ENCODE measurements around the gene TRIM5. TPM values are rescaled to one million over a fixed set of nuclear protein-coding genes. Genes with fewer than 3 reads are reported as not detected.
"Not testable (repeated sequence)": the region's sequence is repeated elsewhere in the genome, so short reads cannot be mapped to it uniquely, and the experiment has no call there.

TRIM5 gene
- total and polyA plus RNA-seq, 10 of the 15 experiments (the other 5 are each of a cell fraction or from before 2014, with no cell fraction given): 20.0 to 59.7 (median 31.8) TPM

DNA sequence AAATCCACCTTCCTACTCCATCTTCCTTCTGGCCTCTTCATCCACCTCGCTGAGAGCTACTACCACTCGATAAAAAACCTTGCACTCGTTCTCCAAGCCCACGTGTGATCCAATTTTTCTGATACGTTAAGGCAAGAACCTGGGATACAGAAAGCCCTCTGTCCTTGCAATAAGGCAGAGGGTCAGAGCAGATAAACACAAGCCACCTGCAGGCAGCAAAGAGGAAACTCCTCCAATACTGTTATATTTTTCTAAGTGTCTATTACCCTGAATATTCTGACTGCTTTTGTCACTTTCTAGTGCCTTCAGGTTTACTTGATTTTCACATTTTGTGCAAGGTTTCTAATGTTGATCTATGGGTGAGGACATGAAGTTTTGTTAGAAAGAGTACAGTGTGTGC, 26.6 kb downstream of the TRIM5 start:
- Histone ChIP-seq H3K27me3 (replicated peaks in 1 of 2; ENCODE audit: control insufficient read depth in 2 of 2, insufficient read depth in 2 of 2, low read length in 1 of 2) (no peaks in the 10 kb centered on the region), H3K79me2 (ENCODE audit: control insufficient read depth, insufficient read depth, low read length) (no peaks in the 10 kb centered on the region), H3K4me3 (no peak overlapping the region), H3K27ac (ENCODE audit: control insufficient read depth, insufficient read depth) (no peak overlapping the region), H3K4me2 (ENCODE audit: control insufficient read depth, insufficient read depth) (no peak overlapping the region), H3K4me1 (ENCODE audit: control insufficient read depth, insufficient read depth, low read length) (no peaks in the 10 kb centered on the region), H4K20me1 (ENCODE audit: control insufficient read depth, insufficient read depth) (no peaks in the 10 kb centered on the region), H3K9ac (ENCODE audit: control insufficient read depth, insufficient read depth, low read length) (no peak overlapping the region), H2AFZ (ENCODE audit: control insufficient read depth, low read depth, low read length) (no peak overlapping the region), H3K36me3 (ENCODE audit: control insufficient read depth in 2 of 2, insufficient read depth in 2 of 2, low read length in 1 of 2) (peaks cover 0 to 4% of the 10 kb centered on the region in 2 experiments; a peak in 1 of 4 replicates), H3K9me3 (replicated peaks; ENCODE audit: control insufficient read depth, insufficient read depth, low read length) (no peaks in the 10 kb centered on the region; the same call in 2 of the 3 replicates)
- ChIA-PET POLR2A (no interaction called here), RAD21 (ENCODE audit: unreplicated experiment) (no interaction called here), CTCF (no interaction called here), SMC1A (ENCODE audit: uncharacterized antibody, unreplicated experiment) (no interaction called here)
- ATAC-seq (no peak), FAIRE-seq (no peak), DNase-seq (ENCODE audit: low read depth, low spot score) (no peak)
- TF ChIP-seq POU2F2 (IDR thresholded peaks at IDR 0.05; ENCODE audit: borderline replicate concordance, low read depth, low read length) (no peak), MTA3 (IDR thresholded peaks at IDR 0.05; ENCODE audit: borderline replicate concordance, low read length) (no peak), EP300 (IDR thresholded peaks at IDR 0.05; ENCODE audit: borderline replicate concordance in 1 of 2, control insufficient read depth in 1 of 2, low read depth in 2 of 2, low read length in 2 of 2) (no peak), MXI1 (IDR thresholded peaks at IDR 0.05; ENCODE audit: low read depth, low read length) (no peak), MYB (IDR thresholded peaks at IDR 0.05; ENCODE audit: borderline replicate concordance, low read depth, low read length) (no peak), CREM (IDR thresholded peaks at IDR 0.05; ENCODE audit: low read depth) (no peak), SREBF2 (IDR thresholded peaks at IDR 0.05; ENCODE audit: low read length) (no peak), ESRRA (IDR thresholded peaks at IDR 0.05; ENCODE audit: low read length) (no peak), TCF7 (IDR thresholded peaks at IDR 0.05; ENCODE audit: borderline replicate concordance) (no peak), NBN (IDR thresholded peaks at IDR 0.05) (no peak), TBL1XR1 (IDR thresholded peaks at IDR 0.05; ENCODE audit: low read depth, low read length) (no peak), RELA (IDR thresholded peaks at IDR 0.05; ENCODE audit: borderline replicate concordance, partially characterized antibody) (no peak)
- TF ChIP-seq, protein P1, sequence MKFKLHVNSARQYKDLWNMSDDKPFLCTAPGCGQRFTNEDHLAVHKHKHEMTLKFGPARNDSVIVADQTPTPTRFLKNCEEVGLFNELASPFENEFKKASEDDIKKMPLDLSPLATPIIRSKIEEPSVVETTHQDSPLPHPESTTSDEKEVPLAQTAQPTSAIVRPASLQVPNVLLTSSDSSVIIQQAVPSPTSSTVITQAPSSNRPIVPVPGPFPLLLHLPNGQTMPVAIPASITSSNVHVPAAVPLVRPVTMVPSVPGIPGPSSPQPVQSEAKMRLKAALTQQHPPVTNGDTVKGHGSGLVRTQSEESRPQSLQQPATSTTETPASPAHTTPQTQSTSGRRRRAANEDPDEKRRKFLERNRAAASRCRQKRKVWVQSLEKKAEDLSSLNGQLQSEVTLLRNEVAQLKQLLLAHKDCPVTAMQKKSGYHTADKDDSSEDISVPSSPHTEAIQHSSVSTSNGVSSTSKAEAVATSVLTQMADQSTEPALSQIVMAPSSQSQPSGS (IDR thresholded peaks at IDR 0.05; ENCODE audit: low read length): no peak
- in situ Hi-C loops (cut with MboI): no loop called here
- intact Hi-C loops (cut with micrococcal nuclease; ENCODE audit: unreplicated experiment): no loop called here
- BruUV-seq (replicated peaks): no TSS peak
- 97% methylated on average over 5 of the region's 5 CpGs for WGBS (ENCODE audit: insufficient coverage, insufficient replicate concordance, low lambda C conversion rate, missing lambda C conversion rate)

GRCh38 chr11:5656956-5657355, 27.9 kb downstream of the TRIM5 start:
- H3K4me2 ChIP-seq (ENCODE audit: control insufficient read depth, insufficient read depth); H3K27ac ChIP-seq (ENCODE audit: control insufficient read depth, insufficient read depth); DNase-seq (ENCODE audit: low read depth, low spot score); FAIRE-seq; CTCF ChIA-PET; H3K9ac ChIP-seq (ENCODE audit: control insufficient read depth, insufficient read depth, low read length); H3K36me3 ChIP-seq (ENCODE audit: control insufficient read depth in 2 of 2, insufficient read depth in 2 of 2, low read length in 1 of 2); intact Hi-C loops (cut with micrococcal nuclease; ENCODE audit: unreplicated experiment); SMC1A ChIA-PET (ENCODE audit: uncharacterized antibody, unreplicated experiment); H3K9me3 ChIP-seq (replicated peaks; ENCODE audit: control insufficient read depth, insufficient read depth, low read length); H3K79me2 ChIP-seq (ENCODE audit: control insufficient read depth, insufficient read depth, low read length); BruUV-seq (replicated peaks); in situ Hi-C loops (cut with MboI); RAD21 ChIA-PET (ENCODE audit: unreplicated experiment); H4K20me1 ChIP-seq (ENCODE audit: control insufficient read depth, insufficient read depth); ATAC-seq; H3K4me1 ChIP-seq (ENCODE audit: control insufficient read depth, insufficient read depth, low read length); H3K4me3 ChIP-seq; POLR2A ChIA-PET; H3K27me3 ChIP-seq (replicated peaks in 1 of 2; ENCODE audit: control insufficient read depth in 2 of 2, insufficient read depth in 2 of 2, low read length in 1 of 2); H2AFZ ChIP-seq (ENCODE audit: control insufficient read depth, low read depth, low read length): not testable (repeated sequence)
- 77% methylated on average over 2 of the region's 2 CpGs for WGBS (ENCODE audit: insufficient coverage, insufficient replicate concordance, low lambda C conversion rate, missing lambda C conversion rate)
